NOMO-1 treated with DMSO at 0.1 percent for 48 hours (cell line): ENCODE data around the gene PYCR2.

Experiments used
- DNase-seq: peaks from one replicate; lab custom pipeline; 2025; ENCODE audit not compliant: unreplicated experiment; lab: John Stamatoyannopoulos, UW

Gene PYCR2

GRCh38 chr1:225879521-225880221 is 44.4 kb downstream of the PYCR2 start:
- DNase-seq, result no peak

- no peak for DNase-seq
These were observed 45.8 kb downstream of the PYCR2 start for GRCh38 chr1:225878282-225878681.

GRCh38 chr1:225877580-225877979 is 46.5 kb downstream of the PYCR2 start:
- DNase-seq, result no peak

- no peak for DNase-seq
These were observed 47.0 kb downstream of the PYCR2 start for GRCh38 chr1:225876900-225877510.

- no peak for DNase-seq
These were observed 48.8 kb downstream of the PYCR2 start for GRCh38 chr1:225875044-225875815.

- no peak for DNase-seq
These were observed 49.6 kb downstream of the PYCR2 start for GRCh38 chr1:225874431-225874830.

- no peak for DNase-seq
These were observed 50.7 kb downstream of the PYCR2 start for GRCh38 chr1:225873281-225873850.

- DNase-seq, result no peak
These were observed 52.0 kb downstream of the PYCR2 start for GRCh38 chr1:225872075-225872430.

- DNase-seq, result no peak
These were observed 52.5 kb downstream of the PYCR2 start for GRCh38 chr1:225871359-225872074.

- DNase-seq, result no peak
These were observed 53.1 kb downstream of the PYCR2 start for GRCh38 chr1:225870911-225871310.
